Glomerular visceral epithelial cell (primary cell): Measurements from ENCODE around the gene UTP20.

Experiments used
- DNase-seq: peaks from one replicate; pipeline ENCODE4 v3.0.0-alpha.2; 2016; ENCODE audit errors: extremely low spot score

Gene UTP20

DNA sequence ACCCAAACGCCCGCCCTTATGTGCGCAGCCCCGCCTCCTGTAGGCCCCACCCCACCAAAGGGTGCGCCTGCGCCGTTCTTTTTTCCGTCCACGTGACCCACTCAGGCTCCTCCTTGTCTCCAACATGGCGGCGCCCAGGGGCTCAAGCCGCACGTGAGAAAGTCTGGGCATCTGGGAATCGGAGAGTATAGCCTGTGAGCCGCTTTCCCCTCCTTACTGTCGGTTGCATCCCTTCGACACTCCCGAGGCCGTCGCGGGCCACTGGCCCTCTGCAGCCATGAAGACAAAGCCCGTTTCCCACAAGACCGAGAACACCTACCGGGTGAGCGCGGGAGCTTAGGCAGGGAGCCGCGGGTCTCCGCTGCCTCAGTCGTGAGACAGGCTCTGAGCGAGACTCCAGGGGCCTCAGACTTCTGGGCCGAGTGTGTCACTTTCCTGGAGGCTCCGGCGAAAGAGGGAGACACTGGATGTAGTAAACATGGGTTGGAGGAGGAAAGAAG, at the start of gene UTP20:
TSS of gene UTP20 (plus strand) at position 100 of the 500 bp plus-strand sequence. CDS start at position 278, 178 bp downstream.
- DNase-seq = peak; percentile 88

DNA sequence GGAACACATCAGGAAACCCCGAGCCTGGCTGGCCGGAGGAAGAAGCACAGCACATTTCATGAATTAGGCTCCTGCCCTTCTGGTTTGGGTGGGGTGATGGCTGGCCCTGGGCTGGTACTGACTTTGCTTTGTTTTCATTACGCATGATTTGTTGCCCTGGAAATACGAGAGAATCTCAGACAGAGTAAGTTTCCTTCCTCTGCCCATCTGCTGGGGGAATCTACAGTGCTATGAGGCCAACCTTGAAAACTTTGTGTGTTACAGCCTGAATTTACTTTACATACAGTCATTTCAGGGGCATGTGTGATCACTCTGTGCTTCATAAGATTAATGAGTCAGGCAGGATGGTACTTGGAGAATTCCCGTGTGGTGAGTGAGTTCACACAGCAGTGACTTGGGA, 49.4 kb upstream of the UTP20 start:
- DNase-seq = peak; percentile 54

DNA sequence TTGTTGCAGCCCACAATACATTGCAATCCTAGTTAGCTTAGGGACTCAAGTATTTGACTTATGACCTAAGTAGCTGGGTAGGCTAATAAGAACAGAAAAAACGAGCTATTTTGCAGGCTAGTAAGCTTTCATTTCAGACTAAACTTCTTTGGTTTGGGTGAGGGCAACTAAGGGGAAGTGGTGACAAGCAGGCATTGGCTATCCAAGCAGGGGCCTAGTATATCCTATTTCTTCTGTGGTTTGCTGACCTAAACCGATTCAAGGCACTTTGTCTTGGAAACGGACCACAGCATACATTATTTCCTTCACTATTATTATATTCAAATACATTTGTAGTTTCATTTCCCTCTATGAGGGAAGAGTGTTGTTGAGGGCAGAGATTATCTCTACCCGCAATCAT, 48.3 kb upstream of the UTP20 start:
- DNase-seq = no peak

DNA sequence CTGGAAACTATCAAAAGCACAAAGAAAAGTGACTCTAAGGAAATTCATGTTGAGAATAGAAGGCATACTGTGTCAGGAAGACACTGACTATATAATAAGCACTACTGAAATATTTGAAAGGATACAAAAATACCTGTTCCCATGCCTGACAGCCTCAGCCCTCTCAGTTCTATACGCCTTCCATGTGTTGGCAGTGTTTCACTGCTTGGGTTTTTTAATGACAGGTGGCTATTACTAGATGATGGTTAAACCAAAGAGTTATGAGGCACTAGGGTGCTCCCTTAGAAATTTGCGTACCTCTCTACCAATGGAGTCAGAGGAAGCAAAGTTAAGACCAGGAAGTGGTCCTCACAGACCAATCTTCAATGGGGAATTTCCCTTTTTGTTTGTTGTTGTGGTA, 44.2 kb upstream of the UTP20 start:
- DNase-seq = no peak

DNA sequence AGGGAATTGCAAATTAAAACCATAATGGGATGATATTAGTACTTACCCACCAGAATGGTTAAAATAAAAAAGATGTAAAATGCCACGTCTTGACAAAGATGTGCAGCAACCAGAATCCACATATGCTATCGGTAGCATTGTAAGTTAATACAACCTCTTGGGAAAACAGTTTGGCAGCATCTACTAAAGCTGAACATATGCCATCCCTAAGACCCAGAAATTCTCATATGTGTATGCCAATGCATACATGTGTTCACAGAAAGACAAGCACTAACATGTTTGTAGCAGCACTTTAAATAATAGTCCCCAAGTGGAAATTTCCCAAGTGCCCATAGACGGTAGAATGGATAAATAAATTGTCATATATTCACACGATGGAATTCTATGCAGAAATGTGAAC, 41.6 kb upstream of the UTP20 start:
- no peak for DNase-seq

DNA sequence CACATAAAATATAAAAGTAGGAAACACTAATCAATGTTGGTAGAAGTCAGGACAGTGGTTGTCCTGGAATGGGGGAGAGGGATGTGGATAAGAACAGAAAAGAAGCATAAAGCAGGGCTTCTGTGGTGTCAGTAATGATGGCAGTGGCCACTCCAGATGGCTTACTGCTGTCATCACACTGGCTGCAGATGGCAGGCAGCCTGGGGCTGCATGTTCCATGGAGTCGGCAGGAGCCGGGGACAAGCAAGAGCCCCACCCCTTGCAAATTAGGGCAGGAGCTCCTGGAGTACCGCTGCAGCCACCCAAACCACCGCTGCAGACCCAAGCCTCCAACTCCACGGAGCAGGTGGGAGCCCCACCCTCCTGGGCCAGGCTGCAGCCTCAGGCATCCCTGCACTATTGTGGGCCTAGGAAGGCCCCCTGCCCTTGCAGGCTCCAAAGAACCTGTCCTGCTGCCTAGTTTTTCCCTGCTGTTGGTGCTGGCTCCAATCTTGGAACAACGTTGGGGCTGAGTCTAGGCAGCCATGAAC, 41.0 kb upstream of the UTP20 start:
- DNase-seq = no peak

DNA sequence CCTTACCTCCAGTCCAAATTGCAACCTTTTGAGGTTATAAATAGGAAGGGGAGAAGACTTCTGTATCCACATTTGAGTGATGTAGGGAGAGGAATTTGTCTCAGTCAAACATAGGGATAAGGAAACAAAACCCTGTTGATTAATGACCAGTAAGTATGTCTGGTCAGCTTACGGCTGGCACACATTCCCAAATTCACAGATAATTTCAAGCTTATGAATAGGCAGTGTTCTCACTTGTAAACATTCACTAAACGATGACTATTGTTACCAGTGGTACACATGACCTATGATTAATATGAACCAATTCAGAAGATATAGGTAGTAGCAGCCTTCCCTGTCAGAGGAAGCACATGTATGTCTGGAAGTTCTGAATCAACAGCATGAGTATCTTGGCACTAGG, 36.8 kb upstream of the UTP20 start:
- no peak for DNase-seq

DNA sequence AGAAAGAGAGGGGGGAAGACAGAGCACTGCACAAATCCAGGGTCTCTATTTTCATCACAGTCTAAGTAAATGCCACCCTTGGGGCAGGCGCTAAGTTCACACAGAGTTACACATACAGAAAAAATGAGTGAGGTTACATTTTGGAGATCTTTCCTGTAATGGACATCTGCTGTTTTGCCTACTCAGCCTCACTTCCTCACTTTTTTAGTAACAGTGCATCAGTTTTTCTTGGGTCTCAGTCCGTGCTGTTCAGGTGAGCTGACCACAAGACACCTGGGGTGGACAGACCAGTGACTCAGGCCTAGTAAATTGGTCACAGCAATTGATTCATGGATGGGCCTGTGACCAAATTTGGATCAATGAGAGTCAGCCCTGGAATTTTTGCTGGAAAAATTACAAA, 36.3 kb upstream of the UTP20 start:
- DNase-seq = no peak

DNA sequence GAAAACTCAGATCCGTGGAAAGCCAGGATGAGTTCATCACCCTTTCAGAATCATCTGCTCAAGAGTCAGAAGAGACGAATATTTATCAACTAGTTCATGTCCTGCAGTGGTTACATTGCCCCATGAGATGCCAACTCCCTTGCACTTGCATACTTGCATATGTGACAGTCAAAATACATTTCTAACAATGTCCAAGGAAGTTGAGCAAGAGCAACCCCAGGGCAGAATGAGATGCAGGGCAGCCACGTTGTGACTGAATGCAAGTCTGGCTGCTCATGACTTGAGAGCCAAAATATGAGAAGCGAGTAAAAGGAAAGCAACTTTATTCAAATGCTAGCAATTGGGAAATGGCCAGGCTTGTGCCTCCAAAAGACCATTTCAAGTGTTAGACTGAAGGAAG, 23.6 kb upstream of the UTP20 start:
- no peak for DNase-seq

DNA sequence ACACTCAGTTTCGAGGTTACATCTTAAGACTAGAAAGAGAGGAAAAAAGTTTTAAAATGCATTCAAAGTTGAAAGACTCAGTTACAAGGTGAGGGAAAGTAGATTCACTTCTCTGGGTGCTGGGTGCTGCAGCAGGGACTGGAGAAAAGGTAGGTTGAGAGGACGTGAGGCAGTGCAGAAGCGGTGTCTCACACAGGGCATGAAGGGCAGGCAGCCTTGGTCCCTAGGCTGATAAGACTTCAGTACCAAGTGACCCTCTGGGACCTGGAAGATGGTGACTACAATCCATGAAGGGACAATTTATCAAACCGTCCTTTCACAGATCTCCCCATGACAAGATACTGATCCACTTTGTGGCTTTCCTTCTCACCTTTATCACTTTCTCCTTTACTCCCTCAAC, 22.5 kb upstream of the UTP20 start:
- no peak for DNase-seq

DNA sequence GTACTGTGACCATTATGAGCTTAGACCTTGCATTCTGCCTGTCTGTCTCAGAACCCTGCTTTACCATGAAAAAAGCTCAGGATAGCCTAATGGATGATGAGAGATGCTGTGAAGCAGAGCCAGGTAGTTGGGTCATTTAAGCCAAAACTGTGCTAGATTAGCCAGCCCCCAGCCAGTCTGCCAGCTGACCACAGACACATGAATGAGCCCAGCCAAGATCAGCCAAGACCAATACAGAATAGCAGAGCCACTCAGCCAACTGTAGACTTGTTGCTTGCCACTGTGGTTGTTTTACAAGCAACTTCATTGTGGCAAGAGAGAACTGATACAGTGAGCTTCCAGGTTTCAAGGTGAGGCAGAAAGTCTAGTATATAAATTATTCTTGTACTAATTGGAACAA, 12.8 kb upstream of the UTP20 start:
- no peak for DNase-seq

DNA sequence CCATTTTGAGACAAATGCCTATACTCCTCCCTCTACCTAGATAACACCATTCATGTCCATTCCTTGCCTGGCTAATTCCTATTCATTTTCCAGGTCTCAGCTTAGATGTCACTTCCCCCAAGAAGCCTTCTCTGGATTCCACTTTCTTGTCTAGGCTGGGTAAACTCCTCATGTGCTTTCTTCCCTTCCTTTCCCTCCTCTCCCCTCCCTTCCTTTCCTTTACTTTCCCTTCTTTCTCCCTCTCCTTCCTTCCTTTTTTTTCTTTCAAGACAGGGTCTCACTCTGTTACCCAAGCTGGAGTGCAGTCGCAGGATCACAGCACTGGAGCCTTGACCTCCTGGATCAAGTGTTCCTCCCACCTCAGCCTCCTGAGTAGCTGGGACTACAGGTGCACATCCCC, 3.5 kb upstream of the UTP20 start:
- no peak for DNase-seq

DNA sequence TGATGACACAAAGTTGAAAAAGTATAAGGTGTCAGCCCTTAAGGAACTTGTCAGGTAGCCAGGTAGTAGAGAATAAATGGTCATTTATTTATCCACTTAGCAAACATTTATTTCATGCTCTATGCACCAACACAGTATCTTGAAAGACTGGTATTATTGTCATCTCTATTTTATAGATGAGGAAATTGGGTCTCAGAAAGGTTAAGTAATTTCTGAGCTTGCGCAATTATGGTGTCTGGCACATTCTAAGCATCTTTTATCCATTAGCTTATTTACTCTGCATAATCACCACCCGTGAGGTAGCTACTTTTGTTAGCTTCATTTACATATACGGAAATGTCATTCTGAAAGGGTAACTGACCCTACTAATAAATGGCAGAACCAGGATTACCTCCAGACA, 2.5 kb upstream of the UTP20 start:
- DNase-seq = no peak

DNA sequence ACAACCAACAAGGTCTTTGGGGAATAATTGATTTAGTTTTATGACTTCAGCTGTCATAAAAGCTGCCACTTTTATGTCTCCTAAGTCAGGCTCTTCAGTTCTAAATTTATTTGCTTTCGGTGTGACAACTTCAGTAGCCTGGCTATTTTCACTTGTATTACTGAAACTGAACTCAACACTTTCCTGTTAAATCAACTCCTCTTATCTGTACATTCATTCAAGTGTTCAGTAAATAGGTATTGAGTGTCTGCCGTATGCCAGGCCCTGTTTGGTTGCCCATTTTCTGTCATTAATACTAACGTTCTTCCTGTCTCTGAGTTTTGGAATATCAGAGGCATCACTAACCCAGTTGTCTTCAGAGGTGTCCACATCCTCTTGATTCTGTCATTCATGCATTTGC, 7.5 kb downstream of the UTP20 start:
- DNase-seq = no peak

DNA sequence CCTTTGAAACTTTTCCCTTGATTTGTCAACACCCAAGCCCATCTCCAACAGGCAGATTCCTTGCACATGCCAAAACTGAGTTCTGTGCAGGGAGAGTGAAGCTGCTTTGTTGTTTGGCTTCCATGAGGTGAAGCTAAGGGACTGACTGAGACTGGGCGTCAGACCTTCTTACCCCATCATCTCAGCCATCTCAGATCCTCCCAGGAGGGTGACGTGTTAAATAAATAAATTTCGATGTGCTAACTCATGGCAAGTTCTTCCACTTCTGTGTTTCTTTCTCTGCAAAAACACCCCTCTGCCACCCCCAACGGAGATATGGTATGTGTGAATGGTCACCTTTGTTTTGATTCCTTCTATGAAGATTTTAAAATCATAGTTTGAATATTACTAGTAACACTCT, 17.8 kb downstream of the UTP20 start:
- DNase-seq = no peak

DNA sequence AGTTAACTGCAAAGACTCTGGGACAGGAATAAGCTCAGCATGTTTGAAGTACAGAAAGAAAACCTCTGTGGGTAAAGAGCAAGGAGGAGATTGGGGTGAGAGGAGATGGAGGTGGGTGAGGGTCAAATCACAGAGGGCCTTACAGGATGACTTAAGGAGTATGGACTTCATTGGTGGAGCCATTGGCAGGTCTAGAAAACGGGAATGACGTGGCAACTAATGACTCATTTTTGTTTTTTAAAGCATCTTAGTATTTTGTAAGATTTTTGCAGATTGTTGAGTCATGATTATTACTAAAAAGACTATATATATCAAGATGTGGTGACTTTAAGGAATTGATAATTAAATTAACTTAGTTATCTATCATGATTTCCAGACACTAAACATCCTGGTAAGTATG, 18.5 kb downstream of the UTP20 start:
- DNase-seq = no peak

DNA sequence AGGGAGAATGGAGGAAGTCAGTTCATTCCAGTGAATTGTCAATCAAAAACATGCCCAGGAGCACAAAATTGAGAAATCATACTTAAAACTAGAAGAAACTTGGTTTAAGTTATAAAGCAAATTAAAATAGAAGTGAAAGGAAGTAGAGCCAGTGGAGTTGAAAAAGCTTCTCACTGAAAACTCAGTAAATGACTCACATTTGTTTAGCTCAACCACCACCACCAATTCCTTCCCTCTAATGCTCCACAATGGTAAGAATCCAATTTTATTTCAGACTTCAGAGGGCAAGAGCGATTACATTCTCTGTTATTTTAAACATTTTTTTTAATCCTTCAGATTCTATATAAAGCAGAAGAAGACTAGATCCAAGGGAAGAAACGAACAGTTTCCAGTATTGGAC, 19.4 kb downstream of the UTP20 start:
- no peak for DNase-seq

DNA sequence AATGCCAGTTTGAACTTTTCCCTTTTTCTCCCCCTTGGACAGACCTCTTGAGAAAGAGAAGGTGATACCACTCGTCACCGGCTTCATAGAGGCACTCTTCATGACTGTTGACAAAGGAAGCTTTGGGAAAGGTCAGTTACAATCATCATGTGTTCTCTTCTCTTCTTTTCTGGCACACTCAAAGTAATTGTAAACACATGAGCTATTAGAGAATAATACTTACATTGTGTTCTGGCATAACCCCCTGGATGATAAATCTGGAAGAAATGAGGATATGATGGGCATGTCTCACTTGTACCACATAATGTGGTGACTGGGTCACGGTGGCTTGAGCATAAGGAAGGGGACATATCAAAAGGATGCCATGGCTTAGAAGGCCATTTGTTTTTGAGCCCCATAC, 20.0 kb downstream of the UTP20 start:
- DNase-seq = no peak

DNA sequence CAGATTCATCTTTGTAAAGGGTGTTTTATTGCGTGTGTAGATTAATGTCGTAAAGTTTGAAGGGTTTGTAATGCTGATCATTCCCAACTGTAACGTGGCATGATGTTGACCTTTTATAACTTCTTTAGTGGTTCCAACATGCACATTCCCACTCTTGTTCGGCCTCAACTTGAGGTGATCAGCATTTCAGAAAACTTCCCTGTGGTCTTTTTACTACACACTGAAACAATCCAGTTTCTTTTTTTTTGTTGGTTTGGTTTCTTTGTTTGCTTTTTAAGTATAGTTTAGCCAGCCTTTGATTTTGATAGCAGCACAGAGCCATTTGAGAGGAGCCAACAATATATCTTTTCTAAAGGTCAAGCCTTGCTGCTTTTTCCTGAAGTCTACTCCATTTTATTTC, 22.8 kb downstream of the UTP20 start:
- DNase-seq = no peak

DNA sequence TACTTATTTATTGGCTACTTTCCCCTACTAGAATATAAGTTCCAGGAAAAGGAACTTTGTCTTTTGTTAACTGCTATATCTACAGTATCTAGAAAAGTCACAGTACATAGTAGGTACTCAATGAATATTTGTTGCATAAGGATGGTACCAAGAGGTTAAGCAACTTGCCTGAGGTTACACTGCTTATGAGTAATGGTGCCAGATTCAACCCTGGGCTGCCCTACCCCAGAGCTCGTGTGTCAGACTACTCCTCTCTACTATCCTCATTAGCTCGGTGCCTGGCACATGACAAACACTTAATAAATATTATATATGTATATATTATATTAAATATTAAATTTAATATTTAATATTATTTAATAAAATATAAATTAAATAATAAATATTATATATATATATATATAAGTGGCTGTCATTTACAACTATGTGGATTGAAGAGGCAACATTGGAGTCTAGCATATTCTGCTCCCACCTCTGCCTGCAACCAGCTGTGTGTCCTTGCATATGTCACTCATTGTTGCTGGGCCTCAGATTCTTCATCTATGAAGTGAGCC, 25.4 kb downstream of the UTP20 start:
- DNase-seq = no peak

DNA sequence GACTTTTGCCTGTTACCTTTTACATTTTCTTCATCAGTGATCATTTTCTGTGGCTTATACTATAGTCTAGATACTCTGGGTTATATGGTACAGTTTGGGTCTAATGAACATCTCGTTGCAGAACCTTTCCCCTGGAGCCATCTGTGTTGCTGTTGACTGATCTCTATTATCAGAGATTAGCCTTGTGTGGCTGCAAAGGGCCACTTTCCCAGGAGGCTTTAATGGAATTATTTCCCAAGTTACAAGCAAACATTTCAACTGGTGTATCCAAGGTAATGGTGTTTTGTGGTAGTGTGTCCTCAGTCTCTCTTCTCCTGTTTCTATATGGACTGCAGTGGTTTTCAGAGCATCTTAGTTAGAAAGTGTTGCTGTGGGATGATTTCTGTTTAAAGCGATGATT, 25.9 kb downstream of the UTP20 start:
- DNase-seq = no peak

DNA sequence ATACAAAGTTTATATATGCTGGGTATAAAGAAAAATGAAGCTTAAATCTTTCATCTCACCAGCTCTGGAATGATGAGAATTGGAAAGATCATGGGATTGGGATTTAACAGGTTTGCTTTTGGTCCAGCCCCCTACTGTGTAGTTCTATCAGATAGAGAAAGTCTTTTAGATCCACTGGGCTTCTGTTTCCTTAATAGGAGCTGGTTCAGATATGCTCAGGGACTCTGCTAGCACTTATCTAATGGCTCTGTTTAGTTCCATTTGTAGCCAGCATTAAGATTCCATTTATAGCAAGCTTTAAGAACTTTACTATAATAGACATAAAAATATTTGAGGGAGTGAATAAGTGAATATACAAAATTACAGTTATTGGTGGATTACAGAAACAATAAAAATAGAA, 42.6 kb downstream of the UTP20 start:
- DNase-seq = no peak

DNA sequence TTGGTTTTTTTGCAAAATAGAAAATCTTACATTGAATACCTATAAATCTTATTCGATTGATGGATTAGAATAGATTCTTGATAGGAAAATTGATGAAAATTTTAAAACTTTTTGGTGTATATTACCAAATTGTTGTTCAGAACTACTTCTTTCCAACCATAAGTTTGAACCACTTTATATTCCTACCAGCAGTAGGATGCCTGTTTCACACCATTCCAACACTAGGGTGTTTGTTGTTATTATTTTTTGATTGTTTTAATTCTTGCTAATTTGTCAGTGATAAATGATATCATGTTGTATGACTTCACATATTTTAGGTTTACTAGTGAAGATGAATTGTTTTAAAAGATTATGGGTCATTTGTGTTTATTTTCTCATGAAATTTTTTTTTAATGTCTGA, 43.4 kb downstream of the UTP20 start:
- no peak for DNase-seq

DNA sequence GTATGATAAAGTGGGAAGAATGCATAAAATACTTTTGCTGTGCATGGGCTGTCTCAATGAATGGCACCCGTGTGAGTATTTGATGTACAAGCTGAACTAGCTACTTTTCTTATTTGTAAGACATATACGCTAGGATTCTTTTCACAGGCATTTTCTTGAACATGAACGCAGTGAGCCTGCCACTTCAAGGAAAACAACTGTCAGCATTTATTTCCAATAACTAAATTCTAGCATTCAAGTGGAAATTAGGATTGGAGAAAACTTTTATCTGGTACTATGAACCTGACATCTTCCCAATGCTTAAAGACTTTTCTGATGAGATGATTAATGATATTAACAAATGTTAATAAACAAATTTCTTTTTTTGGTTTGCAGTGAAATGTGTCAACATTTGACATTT, 45.7 kb downstream of the UTP20 start:
- no peak for DNase-seq
